Measurements from ENCODE around the gene POPDC2.

Gene POPDC2

DNA sequence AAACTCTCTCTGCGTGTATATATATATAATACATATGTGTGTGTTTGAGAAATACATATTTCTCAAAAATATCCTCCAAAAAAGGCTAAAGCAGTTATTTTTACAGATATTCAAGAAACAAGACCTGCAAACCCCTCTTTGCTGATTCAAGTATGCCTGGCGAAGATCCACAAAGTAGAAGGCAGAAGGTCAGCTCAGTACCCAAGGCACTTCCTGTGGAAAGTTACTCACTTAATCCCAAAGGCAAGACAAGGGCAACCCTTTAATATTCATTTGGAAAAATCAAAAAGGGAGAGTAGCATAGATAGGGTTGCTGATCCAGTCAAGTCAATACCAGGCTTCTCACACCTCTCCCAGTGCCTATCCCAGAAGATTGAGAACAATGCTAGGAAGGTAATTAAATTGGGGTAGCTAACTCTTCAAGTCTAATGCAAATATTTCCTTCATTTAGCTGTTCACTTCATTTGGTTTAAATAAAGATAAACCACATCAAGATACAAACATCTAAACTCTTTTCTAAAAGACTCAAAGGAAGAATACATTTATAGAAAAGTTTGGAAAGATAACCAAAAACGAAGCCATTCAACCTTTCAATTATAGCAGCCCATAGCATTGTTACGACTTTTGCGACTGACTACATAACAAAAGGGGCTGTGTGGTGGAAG is 9.6 kb upstream of the POPDC2 start:
- DNase-seq: no peak

DNA sequence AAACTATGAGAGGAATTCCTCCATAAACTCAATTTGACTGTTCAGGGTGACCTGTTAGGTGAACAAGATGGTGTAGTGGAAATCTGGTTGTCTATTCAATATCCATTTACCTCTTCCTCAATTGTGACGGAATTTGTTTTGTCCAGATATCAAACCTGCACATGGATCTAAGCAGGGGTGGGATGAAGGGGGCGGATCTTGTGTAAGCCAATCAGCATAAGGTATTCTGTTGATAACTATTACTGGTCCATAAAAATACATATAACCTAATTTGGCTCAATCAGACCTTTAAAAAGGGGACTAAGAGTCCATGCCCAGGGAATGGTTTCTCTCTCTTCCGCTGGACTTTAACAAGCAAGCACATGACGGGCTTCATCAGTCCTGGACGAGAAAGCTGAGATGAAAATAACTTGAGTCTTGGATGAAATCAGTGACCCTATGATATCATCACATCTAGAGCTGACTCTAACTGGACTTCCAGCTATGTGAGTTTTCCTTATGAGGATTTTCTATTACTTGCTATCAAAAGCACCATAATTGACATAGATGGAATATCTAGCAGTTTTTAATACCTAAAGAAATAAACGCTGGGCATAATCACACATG is 5.7 kb upstream of the POPDC2 start:
- no peak for DNase-seq

- no peak for DNase-seq
Observed at GRCh38 chr3:119664850-119665379, 4.5 kb upstream of the POPDC2 start.

DNA sequence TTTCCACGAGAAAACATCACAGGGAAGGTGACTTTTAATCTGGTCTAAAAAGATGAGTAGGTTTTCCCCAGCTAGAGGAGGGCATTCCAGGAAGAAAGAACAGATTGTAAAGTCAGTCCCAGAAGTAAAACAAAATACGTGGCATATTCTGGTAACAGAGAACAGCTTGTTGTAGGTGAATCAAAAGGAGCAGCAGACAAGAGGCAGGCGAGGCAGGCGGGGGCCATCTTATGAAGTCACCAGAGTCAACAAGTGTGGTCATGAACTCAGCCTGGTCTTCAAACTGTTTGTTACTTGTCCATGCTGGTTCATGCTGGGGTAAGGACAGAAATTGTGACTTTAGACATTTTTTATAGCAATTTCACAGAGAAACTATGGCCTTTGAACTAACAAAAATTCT is 4.0 kb upstream of the POPDC2 start:
- no peak for DNase-seq

GRCh38 chr3:119663885-119664284 is 3.5 kb upstream of the POPDC2 start:
- no peak for DNase-seq

- DNase-seq: no peak
Observed at GRCh38 chr3:119662604-119663373, 2.4 kb upstream of the POPDC2 start.

DNA sequence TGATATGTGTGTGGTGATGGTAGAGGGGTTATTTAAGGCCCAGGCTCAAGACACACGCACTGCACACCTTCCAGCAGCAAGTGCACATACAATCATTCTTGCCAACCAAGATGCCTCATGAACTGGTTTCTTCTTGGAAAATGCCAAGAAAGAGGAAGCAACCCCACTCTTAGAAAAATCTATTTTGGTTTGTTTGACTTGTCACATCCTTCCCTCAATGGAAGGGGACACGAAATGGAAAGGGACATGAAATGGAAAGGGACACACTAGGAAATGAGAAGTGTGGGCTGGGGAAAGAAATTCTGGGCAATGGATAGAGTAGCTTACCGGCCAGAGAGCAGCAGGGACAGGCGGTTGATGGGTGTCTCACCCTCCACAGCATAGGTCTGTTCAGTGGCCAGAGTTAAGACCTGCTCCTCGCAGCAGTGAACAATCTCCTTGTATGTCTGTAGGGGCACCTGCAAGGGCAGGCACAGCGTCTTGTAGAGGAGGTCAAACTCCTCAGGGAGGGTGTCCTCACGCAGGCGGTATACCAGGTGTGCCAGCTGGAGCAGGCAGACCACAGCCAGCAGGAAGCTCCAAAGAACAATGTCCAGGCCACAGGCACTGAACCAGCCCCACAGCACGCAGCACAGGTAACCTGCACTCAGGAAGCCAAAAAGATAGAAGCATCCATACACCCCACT is 640 bp downstream of the POPDC2 start:
- no peak for DNase-seq

DNA sequence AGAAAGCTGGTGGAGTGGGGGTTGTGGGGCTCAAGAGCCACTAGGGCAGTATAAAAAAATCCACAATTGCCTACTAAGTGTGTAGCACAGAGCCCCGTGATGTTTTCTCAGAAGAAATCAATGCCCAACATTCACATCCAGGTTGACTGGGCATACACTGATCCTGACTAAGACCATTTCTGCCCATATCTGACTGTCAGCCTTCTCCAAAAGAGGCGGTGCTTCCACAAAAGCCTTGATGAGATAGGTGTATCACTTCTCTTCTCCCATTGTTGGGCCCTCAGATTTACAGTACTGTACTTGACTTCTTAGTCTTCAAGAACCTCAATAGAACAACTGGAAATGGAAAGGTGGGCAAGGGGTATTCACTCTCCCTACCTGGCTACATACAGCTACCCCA is 1.4 kb downstream of the POPDC2 start:
- DNase-seq: no peak

GRCh38 chr3:119657887-119658702 is 2.3 kb downstream of the POPDC2 start:
- no peak for DNase-seq

GRCh38 chr3:119653876-119654275 is 6.5 kb downstream of the POPDC2 start:
- no peak for DNase-seq

DNA sequence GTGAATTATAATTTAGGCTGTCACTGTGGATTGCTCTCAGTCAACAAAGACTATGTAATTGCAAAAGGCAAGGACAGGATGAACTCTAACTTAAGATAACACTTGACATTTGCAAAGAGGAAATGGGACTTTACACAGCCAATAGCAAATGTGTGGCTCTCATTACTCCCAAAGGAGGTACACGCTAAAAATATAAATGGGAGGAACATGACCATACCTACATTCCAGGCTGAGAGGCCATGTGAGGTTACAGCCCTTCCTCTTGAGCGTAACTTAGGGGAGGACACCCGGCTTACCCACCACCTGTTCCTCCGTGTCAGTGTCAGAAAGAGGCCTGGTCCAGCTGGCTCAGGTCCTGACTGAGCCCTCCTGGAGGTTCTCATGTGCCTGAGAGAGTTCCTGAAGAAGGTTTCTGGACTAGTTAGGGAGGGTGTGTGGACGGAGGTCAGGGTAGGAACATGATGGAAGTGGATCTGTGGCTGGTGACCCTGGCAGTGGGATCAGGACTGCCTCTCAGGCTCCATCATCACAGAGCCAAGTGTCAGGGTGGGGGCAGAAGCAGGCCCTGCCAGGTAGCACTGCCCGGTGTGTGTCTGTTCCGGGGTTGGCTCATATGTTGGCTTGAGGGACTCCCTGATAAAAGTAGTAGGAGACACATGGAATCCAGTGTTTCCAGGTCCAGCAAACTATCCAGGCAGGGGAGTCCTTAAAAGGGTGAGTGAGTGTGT is 7.9 kb downstream of the POPDC2 start:
- no peak for DNase-seq

DNA sequence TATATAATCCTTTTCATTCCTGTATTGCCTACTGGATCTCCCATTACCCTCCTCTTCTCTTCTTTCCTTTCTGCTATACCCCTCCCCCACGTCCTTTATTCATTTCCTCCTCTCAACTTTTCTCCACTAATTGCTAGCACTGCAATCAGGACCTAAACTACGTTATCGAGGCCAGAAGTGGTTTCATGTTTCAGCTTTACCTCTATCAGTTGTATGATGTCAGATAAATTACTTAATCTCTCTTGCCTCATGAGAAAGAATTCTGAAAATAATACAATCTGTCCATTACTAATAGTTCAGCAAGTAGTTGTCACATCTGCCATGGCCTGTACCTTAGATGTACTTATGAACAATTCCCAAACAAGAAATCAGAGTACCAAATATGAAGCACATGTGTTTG is 10.6 kb downstream of the POPDC2 start:
- DNase-seq: no peak

- no peak for DNase-seq
Observed at GRCh38 chr3:119647843-119648575, 12.4 kb downstream of the POPDC2 start.

DNA sequence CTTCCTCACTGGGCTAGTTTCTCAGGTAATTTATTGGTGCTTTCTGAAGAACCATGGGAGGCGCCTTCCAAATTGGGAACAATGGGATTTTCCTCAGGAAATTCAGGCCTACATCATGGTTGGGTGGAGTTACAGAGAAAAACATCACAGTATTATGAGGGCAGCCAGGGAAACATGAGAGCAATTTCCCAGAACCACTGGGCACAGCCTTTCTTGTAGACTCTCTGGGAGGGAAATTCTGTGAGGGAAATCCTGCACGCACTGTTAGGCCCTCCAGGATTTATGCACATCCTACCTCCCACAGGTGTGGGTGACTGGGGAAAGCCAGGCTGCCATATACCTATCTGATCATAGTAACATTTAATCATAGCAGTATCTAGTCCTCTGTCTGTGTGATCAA is 13.2 kb downstream of the POPDC2 start:
- no peak for DNase-seq

DNA sequence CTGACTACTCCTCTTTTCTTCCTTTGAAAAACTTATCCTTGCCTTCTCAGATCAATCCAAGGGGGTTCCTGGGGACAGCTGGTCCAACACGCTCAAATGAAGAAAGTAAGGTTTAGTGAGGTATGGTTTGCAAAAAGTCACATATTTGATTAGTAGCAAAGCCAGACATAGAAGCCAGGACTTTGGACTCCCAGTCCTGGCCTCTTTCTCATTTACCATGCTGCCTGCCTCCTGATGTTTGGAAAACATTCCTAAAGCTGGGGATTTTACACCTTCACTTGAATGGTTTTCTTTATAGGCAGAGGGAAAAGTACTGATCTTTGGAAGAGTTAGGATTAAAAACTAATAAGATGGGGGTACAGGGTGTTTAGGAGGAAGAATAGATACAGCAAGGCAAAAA is 14.6 kb downstream of the POPDC2 start:
- no peak for DNase-seq

DNA sequence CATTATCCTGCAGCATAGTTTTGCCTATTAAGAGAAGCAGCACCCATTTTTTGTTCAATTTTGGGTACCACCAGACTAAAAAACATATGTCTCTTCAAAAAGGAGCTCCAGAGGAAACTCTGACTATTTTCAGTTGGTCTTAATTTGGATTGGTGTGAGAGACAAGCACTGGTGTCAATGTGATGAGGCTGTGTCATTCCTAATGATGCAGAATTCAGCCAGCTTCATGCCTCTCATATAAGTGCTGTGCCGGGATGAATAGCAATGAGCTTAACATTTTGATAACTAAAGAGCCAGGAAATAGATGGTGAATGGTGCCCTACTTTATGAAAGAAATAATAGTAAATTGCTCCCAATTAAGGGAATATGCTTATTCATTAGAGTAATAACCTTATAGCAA is 15.9 kb downstream of the POPDC2 start:
- DNase-seq: no peak

DNA sequence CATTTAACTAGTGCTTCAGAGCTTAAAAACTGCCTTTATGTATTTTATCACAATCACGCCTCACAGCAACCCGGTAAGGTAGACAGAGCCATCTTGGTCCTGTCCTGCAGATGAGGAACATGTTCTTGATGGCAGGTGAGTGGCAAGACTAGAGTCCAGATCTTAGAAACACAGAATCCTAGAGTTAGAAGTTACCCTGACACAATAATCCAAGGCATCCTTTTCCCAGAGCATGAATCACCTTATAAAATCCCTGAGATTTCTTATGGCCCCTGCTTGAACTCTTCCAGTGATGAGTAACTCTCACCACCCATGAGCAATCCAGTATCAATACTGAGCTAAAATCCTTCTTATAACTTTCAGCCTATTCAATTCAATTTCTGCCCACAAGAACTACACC is 16.9 kb downstream of the POPDC2 start:
- DNase-seq: no peak

DNA sequence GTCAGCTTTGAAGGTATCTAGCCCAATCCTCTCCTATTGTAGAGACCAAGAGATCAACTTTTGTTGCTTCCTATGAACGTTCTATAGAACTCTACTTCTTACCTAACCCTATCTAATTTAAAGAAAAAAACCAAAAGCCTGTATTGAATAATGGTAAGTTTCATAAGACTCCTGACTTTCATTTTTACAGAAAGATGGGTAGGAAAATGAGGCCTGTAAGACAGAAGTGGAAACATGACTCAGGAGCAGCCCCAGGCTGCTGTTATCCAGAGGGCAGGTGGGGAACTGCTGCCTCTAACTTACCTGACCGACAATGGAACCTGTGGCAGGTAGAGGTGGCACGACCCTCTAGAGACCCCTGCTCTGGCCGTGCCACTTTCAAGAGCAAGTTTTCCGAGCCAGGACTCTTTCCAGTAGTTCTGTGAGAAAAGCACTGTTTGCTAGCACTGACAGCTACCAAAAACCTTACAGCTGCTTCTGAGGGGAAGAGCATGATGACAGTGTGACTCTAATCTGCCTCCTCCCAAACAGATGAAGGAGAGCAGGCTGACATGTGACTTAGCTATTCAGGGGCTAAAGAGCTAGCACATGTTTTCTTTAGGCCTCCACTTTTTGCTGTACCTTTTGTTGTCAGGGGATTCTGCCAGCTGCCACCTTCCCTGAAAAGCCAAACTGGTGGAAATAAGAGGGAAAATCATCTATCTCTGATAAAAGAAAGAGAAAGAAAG is 17.5 kb downstream of the POPDC2 start:
- DNase-seq: no peak

DNA sequence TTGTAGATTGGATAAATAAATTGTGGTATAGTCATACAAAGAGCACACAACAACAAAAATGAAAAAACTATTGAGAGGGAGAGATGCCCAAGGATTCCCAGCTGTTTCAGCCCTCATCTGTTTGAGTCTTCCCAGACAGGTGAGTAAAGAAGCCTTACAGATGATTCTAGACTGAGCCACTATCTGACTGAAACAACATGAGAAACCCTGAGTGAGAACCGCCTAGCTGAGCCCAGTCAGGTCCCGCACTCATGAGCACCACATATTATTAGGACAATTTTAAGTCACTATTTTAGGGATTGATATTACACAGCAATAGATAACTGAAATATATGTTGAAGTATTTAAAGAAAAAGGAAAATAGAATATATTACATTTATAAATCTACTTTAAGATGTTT is 19.0 kb downstream of the POPDC2 start:
- no peak for DNase-seq
